GM18951 (cell line): ENCODE data around the gene MDFIC2.

Experiments used
- POLR2A ChIP-seq: IDR thresholded peaks from 4 replicates; pipeline ENCODE4 v1.6.1; 2011; ENCODE audit warnings: mild to moderate bottlenecking; ENCODE audit not compliant: insufficient read length, insufficient read depth; ENCODE audit errors: extremely low read depth
- in situ Hi-C: fragments of 300-500 bp; cut with MboI; formaldehyde crosslinking; loops from one replicate; pipeline ENCODE4 v1.12.0; 2022; ENCODE audit warnings: low sequenced_read_pairs, mixed read lengths, inconsistent platforms; ENCODE audit not compliant: unreplicated experiment

Gene MDFIC2

GRCh38 chr3:70185661-70186060 lies 126.8 kb downstream of the MDFIC2 start:
- no peak for TF ChIP-seq POLR2A

GRCh38 chr3:70183781-70184504 lies 128.5 kb downstream of the MDFIC2 start:
- no peak for TF ChIP-seq POLR2A
- in situ Hi-C loops: no loop called here

More at GRCh38 chr3:70185661-70186060, 126.8 kb downstream of the MDFIC2 start:
- in situ Hi-C loops: no loop called here

GRCh38 chr3:70182166-70182565 lies 130.3 kb downstream of the MDFIC2 start:
- in situ Hi-C loops: no loop called here
- TF ChIP-seq POLR2A: no peak

DNA sequence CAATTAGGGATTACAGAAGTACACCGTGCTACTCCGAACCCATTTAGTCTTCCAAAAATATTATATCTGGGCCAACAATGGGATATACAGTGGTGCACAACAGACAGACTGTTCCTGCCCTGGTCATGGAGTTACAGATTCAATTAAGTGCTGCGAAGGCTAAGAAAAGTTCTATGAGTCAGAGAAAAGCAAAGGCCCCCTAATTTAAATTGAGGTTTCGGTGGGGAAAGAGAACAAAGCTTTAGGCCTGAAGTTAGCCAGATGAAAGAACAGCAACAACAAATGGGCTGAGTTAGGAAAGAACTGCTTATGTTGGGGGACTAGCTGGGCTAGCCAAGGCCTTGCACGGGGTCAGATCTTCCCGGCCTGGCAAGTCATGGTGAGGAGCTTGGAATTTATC lies 131.8 kb downstream of the MDFIC2 start:
- TF ChIP-seq POLR2A: no peak
- in situ Hi-C loops: no loop called here

- in situ Hi-C loops: no loop called here
- TF ChIP-seq POLR2A: no peak
Measured at GRCh38 chr3:70179111-70179510, 133.3 kb downstream of the MDFIC2 start.

DNA sequence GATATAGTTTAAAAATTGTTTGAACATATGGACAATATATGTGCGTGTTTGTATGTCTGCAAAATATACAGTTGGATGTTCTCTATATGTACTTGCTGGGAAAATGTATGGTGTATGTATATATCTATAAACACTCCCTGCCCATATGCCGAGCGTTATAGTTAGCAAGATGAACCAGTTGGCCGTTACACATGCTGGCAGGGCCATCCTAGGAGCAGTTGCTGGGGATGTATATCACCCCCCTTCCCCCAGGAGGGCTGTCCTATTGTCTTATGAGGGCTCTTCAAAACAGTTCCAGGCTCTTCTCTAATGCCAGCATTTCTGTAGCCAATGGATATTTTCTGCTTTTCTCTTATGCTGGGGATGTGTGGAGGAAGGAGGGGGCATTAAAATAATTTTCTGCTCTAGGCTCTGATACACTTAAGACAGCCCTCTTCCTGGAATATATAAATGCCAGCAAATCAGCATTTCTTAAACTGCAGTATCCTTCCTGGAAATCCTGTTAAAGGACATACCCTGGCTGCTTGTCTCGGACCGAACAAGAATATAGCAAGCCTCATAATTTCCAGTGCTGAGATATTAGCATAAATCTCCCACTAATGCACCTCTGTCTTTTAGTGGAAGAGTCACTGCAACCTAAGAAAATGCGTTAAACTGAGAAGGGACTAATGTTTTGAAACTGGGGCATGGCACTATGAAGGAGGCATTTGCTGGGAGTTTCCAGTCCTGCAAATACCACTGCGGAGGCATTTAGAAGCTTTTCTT lies 134.4 kb downstream of the MDFIC2 start:
- no peak for TF ChIP-seq POLR2A
- in situ Hi-C loops: no loop called here

GRCh38 chr3:70176224-70176623 lies 136.2 kb downstream of the MDFIC2 start:
- no peak for TF ChIP-seq POLR2A
- in situ Hi-C loops: no loop called here

DNA sequence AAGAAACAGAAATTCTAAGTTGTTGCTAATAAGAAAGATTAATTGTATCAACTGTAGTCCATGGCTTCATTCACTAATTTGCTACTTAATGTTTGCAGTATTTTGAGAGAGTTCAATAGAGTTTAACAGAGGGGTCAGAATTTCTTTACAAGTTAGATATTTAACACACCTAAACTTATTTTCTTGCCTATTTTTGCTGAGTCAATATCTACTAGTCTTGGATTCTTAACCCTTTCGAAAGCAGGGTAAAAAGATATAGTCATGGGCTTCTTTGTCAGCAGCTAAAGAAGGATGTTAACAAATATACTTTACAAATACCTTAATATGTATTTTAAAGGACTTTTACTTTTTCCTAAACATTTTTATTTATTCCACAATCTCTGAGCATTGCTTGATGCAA lies 155.6 kb downstream of the MDFIC2 start:
- in situ Hi-C loops: no loop called here
- TF ChIP-seq POLR2A: no peak

DNA sequence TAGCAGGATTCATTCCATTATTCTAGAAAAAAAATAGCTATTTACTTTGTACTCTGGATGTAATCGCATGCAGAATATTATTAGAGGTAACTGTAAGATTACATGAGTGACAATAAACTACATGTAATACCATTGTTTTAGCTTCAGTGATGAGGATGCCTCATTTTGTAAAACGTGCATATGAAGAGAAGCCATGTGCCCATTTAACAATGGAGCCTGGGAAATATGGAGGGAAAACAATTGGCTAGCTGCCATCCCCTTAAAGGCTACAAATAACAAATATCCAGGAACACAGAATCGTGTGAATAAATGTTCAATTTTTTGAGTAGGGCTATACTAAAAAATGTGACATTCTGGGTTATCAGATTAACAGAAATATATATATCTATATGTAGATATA lies 161.8 kb downstream of the MDFIC2 start:
- in situ Hi-C loops: no loop called here
- no peak for TF ChIP-seq POLR2A

DNA sequence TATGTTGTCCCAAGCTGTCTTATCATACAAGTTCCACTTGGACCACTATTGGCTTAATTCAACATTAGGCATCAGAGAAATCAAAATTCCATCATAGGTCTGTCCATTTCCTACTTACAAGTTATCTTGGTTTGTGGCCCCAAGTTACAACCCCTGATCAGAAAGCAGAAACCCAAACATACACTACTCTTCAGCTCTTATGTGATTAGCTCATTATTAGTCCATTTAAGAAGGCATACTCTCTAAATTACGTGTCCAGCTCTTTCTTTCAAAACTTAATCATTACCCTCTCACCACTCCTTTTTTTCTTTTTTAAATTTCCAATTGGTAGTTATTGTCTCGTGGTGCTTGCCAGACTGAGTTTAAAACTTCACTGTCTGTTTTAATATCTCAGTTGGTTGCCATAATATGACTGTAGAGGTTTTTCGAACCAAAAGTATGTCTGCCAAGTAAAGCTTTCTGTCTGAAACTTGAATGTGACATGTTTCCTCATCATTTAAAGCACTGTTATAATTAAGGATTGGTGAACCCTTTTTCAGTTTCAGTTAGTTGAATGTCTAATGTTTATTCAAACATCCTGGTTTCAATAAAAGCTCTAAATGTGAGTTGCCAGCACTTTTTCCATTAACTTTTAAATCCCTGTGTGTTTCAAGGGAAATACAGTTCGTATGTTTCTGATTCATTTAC lies 162.6 kb downstream of the MDFIC2 start:
- TF ChIP-seq POLR2A: no peak
- in situ Hi-C loops: no loop called here
